H1 (cell line): ENCODE measurements around the gene ARID3B. TPM values are rescaled to one million over a fixed set of nuclear protein-coding genes. Genes with fewer than 3 reads are reported as not detected.

Experiments
- CHD2 ChIP-seq: IDR thresholded peaks from 2 replicates; pipeline ENCODE4 v1.6.1; 2012; ENCODE audit warnings: low read length, improper control_type of control experiment
- EGR1 ChIP-seq: IDR thresholded peaks from 2 replicates; pipeline ENCODE4 v1.6.1; 2011; ENCODE audit warnings: low read depth, low read length, borderline replicate concordance
- MAFK ChIP-seq: IDR thresholded peaks from 2 replicates; pipeline ENCODE4 v1.6.1; 2012; ENCODE audit warnings: low read depth, mild to moderate bottlenecking, improper control_type of control experiment, low read length
- RBBP5 ChIP-seq: IDR thresholded peaks from 2 replicates; pipeline ENCODE4 v1.7.1; 2012; ENCODE audit warnings: low read depth, mild to moderate bottlenecking, inconsistent platforms, low read length, moderate library complexity, borderline replicate concordance
- TBP ChIP-seq: IDR thresholded peaks from 2 replicates; pipeline ENCODE4 v1.6.1; 2011; ENCODE audit warnings: low read depth, low read length, improper control_type of control experiment
- polyA plus RNA-seq, 7 experiments: library from polyadenylated mRNA; depleted of rRNA in 3 of 7; stranded (reverse) in 5 of 7; unstranded in 2 of 7; fragments of >200 nt in 5 of 7; fragments of 200-250 nt in 2 of 7; gene quantifications; 1 replicate in 5 of 7; 2 replicates in 1 of 7; 4 replicates in 1 of 7; pipeline versions ENCODE4 v1.2.1 to v1.2.3, GENCODE V29; 2011 to 2013; ENCODE audit warnings: missing spikeins in 2 of 7, mixed read lengths in 2 of 7
- total RNA-seq: library from RNA; stranded (reverse); fragmentation: NEBNext Ultra II Directional; extraction: Animal tissue kit (Norgen Biotek cat#: 25700); gene quantifications from 2 replicates; pipeline ENCODE4 v1.2.1, GENCODE V29; 2021
- TF ChIP-seq, protein P1 (sequence below): fragments of 300-600 bp; sonication (generic); IDR thresholded peaks from 2 replicates; pipeline ENCODE4 v1.7.1; 2012; ENCODE audit warnings: low read length, moderate library complexity, mild to moderate bottlenecking, inconsistent platforms; ENCODE audit not compliant: insufficient replicate concordance

ARID3B gene
- total and polyA plus RNA-seq, 2 of the 8 experiments (the other 6 are each of a cell fraction or from before 2014, with no cell fraction given) = 81.0 to 115 TPM

DNA sequence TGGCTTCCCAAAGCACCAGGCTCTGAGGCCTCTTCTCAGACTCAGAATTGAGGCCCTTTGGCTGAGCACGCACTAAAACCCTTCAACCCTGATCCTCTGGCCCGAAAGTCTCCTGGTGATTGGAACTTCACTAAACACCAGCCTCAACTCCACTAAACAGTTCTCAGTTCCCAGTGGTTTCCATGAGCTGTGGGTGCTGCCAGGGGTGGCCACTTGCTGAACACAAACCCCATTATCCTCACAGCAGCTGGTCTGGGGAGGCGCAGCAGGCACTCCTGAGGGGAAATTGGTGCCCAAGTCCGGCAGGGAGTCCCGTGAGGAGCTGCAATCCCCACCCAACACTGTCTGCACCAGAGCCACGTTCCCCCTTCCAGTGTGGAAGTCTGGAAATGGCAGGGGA is 70.8 kb downstream of the ARID3B start (continued):
- TF ChIP-seq, protein P1, sequence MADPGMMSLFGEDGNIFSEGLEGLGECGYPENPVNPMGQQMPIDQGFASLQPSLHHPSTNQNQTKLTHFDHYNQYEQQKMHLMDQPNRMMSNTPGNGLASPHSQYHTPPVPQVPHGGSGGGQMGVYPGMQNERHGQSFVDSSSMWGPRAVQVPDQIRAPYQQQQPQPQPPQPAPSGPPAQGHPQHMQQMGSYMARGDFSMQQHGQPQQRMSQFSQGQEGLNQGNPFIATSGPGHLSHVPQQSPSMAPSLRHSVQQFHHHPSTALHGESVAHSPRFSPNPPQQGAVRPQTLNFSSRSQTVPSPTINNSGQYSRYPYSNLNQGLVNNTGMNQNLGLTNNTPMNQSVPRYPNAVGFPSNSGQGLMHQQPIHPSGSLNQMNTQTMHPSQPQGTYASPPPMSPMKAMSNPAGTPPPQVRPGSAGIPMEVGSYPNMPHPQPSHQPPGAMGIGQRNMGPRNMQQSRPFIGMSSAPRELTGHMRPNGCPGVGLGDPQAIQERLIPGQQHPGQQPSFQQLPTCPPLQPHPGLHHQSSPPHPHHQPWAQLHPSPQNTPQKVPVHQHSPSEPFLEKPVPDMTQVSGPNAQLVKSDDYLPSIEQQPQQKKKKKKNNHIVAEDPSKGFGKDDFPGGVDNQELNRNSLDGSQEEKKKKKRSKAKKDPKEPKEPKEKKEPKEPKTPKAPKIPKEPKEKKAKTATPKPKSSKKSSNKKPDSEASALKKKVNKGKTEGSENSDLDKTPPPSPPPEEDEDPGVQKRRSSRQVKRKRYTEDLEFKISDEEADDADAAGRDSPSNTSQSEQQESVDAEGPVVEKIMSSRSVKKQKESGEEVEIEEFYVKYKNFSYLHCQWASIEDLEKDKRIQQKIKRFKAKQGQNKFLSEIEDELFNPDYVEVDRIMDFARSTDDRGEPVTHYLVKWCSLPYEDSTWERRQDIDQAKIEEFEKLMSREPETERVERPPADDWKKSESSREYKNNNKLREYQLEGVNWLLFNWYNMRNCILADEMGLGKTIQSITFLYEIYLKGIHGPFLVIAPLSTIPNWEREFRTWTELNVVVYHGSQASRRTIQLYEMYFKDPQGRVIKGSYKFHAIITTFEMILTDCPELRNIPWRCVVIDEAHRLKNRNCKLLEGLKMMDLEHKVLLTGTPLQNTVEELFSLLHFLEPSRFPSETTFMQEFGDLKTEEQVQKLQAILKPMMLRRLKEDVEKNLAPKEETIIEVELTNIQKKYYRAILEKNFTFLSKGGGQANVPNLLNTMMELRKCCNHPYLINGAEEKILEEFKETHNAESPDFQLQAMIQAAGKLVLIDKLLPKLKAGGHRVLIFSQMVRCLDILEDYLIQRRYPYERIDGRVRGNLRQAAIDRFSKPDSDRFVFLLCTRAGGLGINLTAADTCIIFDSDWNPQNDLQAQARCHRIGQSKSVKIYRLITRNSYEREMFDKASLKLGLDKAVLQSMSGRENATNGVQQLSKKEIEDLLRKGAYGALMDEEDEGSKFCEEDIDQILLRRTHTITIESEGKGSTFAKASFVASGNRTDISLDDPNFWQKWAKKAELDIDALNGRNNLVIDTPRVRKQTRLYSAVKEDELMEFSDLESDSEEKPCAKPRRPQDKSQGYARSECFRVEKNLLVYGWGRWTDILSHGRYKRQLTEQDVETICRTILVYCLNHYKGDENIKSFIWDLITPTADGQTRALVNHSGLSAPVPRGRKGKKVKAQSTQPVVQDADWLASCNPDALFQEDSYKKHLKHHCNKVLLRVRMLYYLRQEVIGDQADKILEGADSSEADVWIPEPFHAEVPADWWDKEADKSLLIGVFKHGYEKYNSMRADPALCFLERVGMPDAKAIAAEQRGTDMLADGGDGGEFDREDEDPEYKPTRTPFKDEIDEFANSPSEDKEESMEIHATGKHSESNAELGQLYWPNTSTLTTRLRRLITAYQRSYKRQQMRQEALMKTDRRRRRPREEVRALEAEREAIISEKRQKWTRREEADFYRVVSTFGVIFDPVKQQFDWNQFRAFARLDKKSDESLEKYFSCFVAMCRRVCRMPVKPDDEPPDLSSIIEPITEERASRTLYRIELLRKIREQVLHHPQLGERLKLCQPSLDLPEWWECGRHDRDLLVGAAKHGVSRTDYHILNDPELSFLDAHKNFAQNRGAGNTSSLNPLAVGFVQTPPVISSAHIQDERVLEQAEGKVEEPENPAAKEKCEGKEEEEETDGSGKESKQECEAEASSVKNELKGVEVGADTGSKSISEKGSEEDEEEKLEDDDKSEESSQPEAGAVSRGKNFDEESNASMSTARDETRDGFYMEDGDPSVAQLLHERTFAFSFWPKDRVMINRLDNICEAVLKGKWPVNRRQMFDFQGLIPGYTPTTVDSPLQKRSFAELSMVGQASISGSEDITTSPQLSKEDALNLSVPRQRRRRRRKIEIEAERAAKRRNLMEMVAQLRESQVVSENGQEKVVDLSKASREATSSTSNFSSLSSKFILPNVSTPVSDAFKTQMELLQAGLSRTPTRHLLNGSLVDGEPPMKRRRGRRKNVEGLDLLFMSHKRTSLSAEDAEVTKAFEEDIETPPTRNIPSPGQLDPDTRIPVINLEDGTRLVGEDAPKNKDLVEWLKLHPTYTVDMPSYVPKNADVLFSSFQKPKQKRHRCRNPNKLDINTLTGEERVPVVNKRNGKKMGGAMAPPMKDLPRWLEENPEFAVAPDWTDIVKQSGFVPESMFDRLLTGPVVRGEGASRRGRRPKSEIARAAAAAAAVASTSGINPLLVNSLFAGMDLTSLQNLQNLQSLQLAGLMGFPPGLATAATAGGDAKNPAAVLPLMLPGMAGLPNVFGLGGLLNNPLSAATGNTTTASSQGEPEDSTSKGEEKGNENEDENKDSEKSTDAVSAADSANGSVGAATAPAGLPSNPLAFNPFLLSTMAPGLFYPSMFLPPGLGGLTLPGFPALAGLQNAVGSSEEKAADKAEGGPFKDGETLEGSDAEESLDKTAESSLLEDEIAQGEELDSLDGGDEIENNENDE = no peak
- TF ChIP-seq MAFK (no peak), RBBP5 (no peak), EGR1 (no peak), TBP (no peak), CHD2 (no peak)
- TF ChIP-seq, all 59 proteins: peak for 0
